Suppressor macrophage treated with lipopolysaccharide for 4 hours (primary cell): Measurements from ENCODE around the gene LAPTM5.
"Not testable (repeated sequence)": the region's sequence is repeated elsewhere in the genome, so short reads cannot be mapped to it uniquely, and the experiment has no call there.

Source experiments
- DNase-seq: peaks from one replicate; pipeline ENCODE4 v3.0.0-alpha.2; 2020

Gene LAPTM5

GRCh38 chr1:30768830-30769718, 11.5 kb upstream of the LAPTM5 start:
- DNase-seq = no peak

- DNase-seq = no peak
Observed at GRCh38 chr1:30768159-30768829, 10.7 kb upstream of the LAPTM5 start.

- not testable (repeated sequence) for DNase-seq
Observed at GRCh38 chr1:30766948-30767347, 9.4 kb upstream of the LAPTM5 start.

- no peak for DNase-seq
Observed at GRCh38 chr1:30765556-30766434, 8.2 kb upstream of the LAPTM5 start.

GRCh38 chr1:30764939-30765555, 7.5 kb upstream of the LAPTM5 start:
- no peak for DNase-seq

GRCh38 chr1:30764396-30764795, 6.8 kb upstream of the LAPTM5 start:
- no peak for DNase-seq

GRCh38 chr1:30763651-30764248, 6.2 kb upstream of the LAPTM5 start:
- no peak for DNase-seq

- DNase-seq = no peak
Observed at GRCh38 chr1:30762930-30763650, 5.5 kb upstream of the LAPTM5 start.

GRCh38 chr1:30762152-30762929, 4.8 kb upstream of the LAPTM5 start:
- DNase-seq = no peak

GRCh38 chr1:30761381-30762151, 4.0 kb upstream of the LAPTM5 start:
- DNase-seq = no peak

- no peak for DNase-seq
Observed at GRCh38 chr1:30760596-30761324, 3.2 kb upstream of the LAPTM5 start.

GRCh38 chr1:30759718-30760281, 2.2 kb upstream of the LAPTM5 start:
- DNase-seq = no peak

- no peak for DNase-seq
Observed at GRCh38 chr1:30758785-30759380, 1.3 kb upstream of the LAPTM5 start.

GRCh38 chr1:30758121-30758688, 631 bp upstream of the LAPTM5 start:
- DNase-seq = no peak

GRCh38 chr1:30756545-30757351, 826 bp downstream of the LAPTM5 start:
- peak; percentile 97 for DNase-seq

GRCh38 chr1:30756206-30756544, 1.4 kb downstream of the LAPTM5 start:
- DNase-seq = no peak

- DNase-seq = no peak
Observed at GRCh38 chr1:30755746-30756145, 1.8 kb downstream of the LAPTM5 start.
